ENCODE data around the gene AP4B1.
"Not testable (repeated sequence)": the region's sequence is repeated elsewhere in the genome, so short reads cannot be mapped to it uniquely, and the experiment has no call there.

AP4B1 gene

GRCh38 chr1:113856401-113856790, 48.2 kb downstream of the AP4B1 start:
- Histone ChIP-seq H3K4me3 (ENCODE audit: low read length) (no peak overlapping the region), H3K36me3 (ENCODE audit: insufficient read depth, low read length) (no peaks in the 10 kb centered on the region), H3K4me1 (ENCODE audit: insufficient read depth, low read length) (no peaks in the 10 kb centered on the region), H3K27me3 (ENCODE audit: insufficient read depth, low read length) (no peaks in the 10 kb centered on the region), H3K9me3 (ENCODE audit: low read length) (no peaks in the 10 kb centered on the region), H2AFZ (ENCODE audit: low read depth, low read length) (no peak overlapping the region)

DNA sequence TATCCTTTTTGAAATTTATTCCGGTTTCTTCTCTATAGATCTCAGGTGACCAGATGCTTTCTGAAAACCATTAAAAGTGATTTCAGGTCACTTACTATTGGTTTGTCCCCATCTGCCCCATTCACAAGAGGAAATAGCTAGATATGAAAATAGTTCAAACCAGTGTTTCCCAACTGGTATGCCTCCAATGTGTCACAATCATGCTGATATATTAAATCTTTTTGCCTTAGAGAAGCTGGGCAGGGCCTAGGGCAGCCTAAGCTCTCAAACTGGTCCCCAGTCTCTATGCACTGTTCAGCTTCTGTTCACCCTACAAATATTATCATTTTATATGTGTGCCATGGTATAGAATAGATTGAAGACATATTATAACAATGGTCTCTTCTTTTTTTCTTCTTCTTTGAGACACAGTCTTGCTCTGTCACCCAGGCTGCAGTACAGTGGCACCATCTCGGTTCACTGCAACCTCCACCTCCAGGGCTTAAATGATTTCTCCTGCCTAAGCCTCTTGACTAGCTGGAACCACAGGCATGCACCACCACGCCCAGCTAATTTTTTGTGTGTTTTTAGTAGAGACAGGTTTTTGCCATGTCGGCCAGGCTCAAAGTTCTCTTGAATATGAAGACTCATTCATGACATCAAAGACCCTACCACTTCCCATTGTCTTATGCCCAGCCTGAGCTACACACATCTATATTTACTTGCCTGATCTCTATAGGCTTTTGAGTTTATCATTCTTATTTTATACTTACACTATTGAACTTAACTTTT, 48.8 kb downstream of the AP4B1 start:
- no peaks in the 10 kb centered on the region for H3K27me3 ChIP-seq (ENCODE audit: insufficient read depth, low read length)
- H3K9me3 ChIP-seq (ENCODE audit: low read length), result no peaks in the 10 kb centered on the region
- no peak overlapping the region for H2AFZ ChIP-seq (ENCODE audit: low read depth, low read length)
- H3K4me1 ChIP-seq (ENCODE audit: insufficient read depth, low read length), result no peaks in the 10 kb centered on the region
- H3K36me3 ChIP-seq (ENCODE audit: insufficient read depth, low read length), result no peaks in the 10 kb centered on the region
- H3K4me3 ChIP-seq (ENCODE audit: low read length), result no peak overlapping the region

- Histone ChIP-seq H3K27me3 (ENCODE audit: insufficient read depth, low read length) (no peaks in the 10 kb centered on the region), H3K9me3 (ENCODE audit: low read length) (no peaks in the 10 kb centered on the region), H2AFZ (ENCODE audit: low read depth, low read length) (no peak overlapping the region), H3K4me3 (ENCODE audit: low read length) (no peak overlapping the region), H3K36me3 (ENCODE audit: insufficient read depth, low read length) (no peaks in the 10 kb centered on the region), H3K4me1 (ENCODE audit: insufficient read depth, low read length) (no peaks in the 10 kb centered on the region)
These were observed 50.4 kb downstream of the AP4B1 start for GRCh38 chr1:113854234-113854633.

GRCh38 chr1:113852694-113853093, 51.9 kb downstream of the AP4B1 start:
- not testable (repeated sequence) for H3K4me1 ChIP-seq (ENCODE audit: insufficient read depth, low read length); H3K27me3 ChIP-seq (ENCODE audit: insufficient read depth, low read length); H3K4me3 ChIP-seq (ENCODE audit: low read length)

DNA sequence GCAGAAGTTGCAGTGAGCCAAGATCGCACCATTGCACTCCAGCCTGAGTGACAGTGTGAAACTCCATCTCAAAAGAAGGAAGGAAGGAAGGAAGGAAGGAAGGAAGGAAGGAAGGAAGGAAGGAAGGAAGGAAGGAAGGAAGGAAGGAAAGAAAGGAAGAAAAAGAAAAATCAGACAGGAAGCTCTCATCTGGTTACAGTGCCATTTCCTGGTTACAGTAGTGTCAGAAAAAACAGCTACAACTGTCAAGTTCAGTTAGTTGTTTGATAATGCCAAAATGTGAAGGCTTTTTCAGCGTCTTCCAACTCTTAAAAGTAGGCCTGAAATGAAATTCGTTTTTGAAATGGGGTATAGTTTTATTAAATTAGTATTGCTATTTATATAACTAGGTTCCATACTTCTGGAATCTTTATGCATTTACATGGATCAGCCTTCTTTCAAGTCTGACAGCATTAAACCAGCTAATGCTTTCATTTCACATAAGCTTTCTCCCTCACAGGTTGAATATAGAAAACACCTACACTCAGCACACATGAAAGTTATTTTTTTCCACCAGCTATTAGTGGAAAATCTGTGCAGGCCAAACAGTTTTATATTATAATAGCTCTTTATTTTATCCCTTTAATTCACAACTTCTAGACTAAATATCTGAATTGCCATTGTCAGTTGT, 54.3 kb downstream of the AP4B1 start:
- H2AFZ ChIP-seq (ENCODE audit: low read depth, low read length), result no peak overlapping the region
- no peaks in the 10 kb centered on the region for H3K9me3 ChIP-seq (ENCODE audit: low read length)
- H3K4me3 ChIP-seq (ENCODE audit: low read length), result no peak overlapping the region
- no peaks in the 10 kb centered on the region for H3K4me1 ChIP-seq (ENCODE audit: insufficient read depth, low read length)
- no peaks in the 10 kb centered on the region for H3K36me3 ChIP-seq (ENCODE audit: insufficient read depth, low read length)
- no peaks in the 10 kb centered on the region for H3K27me3 ChIP-seq (ENCODE audit: insufficient read depth, low read length)

More at GRCh38 chr1:113852694-113853093, 51.9 kb downstream of the AP4B1 start:
- H3K36me3 ChIP-seq (ENCODE audit: insufficient read depth, low read length); H2AFZ ChIP-seq (ENCODE audit: low read depth, low read length); H3K9me3 ChIP-seq (ENCODE audit: low read length): not testable (repeated sequence)

DNA sequence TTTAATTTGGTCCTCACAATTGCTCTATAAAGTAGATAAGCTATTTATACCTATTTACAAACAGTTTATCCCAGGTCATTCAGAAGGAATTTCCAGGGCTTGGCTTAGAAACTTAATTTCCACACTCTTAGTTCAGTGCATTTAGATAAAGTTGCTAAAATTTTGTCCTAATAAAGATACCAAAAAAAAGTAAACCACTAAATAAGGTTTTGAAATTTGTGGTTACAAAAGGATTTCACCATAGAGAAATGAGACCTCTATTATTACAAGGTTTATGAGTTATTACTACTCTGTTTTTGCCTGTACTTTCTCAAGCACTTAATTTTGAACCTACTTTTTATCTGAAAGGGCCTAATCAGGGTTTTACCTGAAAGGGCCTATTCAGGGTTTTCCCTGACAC, 55.5 kb downstream of the AP4B1 start:
- no peaks in the 10 kb centered on the region for H3K9me3 ChIP-seq (ENCODE audit: low read length)
- H3K4me1 ChIP-seq (ENCODE audit: insufficient read depth, low read length), result no peaks in the 10 kb centered on the region
- no peak overlapping the region for H3K4me3 ChIP-seq (ENCODE audit: low read length)
- H3K36me3 ChIP-seq (ENCODE audit: insufficient read depth, low read length), result no peaks in the 10 kb centered on the region
- no peak overlapping the region for H2AFZ ChIP-seq (ENCODE audit: low read depth, low read length)
- no peaks in the 10 kb centered on the region for H3K27me3 ChIP-seq (ENCODE audit: insufficient read depth, low read length)

GRCh38 chr1:113846391-113847035, 58.1 kb downstream of the AP4B1 start:
- Histone ChIP-seq H3K4me1 (ENCODE audit: insufficient read depth, low read length) (no peaks in the 10 kb centered on the region), H2AFZ (ENCODE audit: low read depth, low read length) (no peak overlapping the region), H3K9me3 (ENCODE audit: low read length) (no peaks in the 10 kb centered on the region), H3K4me3 (ENCODE audit: low read length) (no peak overlapping the region), H3K36me3 (ENCODE audit: insufficient read depth, low read length) (no peaks in the 10 kb centered on the region), H3K27me3 (ENCODE audit: insufficient read depth, low read length) (no peaks in the 10 kb centered on the region)

All from neuron (in vitro differentiated cells).